OCI-LY1 (cell line): ENCODE data around the gene ST8SIA2.

Experiments
- EZH2 ChIP-seq: fragments of 200-600 bp; sonication (generic), shearing (Covaris generic); IDR thresholded peaks from 2 replicates; pipeline ENCODE4 v1.8.0; 2017; ENCODE audit warnings: borderline replicate concordance, mixed run types, mild to moderate bottlenecking, antibody characterized with exemption, low read length, moderate library complexity, mixed read lengths
- TF ChIP-seq, protein P1 (sequence below): fragments of 200-600 bp; sonication (generic), shearing (Covaris generic); IDR thresholded peaks from 2 replicates; pipeline ENCODE4 v1.5.1; 2017; ENCODE audit warnings: mild to moderate bottlenecking, antibody characterized with exemption, low read length, moderate library complexity, mixed read lengths

DNA sequence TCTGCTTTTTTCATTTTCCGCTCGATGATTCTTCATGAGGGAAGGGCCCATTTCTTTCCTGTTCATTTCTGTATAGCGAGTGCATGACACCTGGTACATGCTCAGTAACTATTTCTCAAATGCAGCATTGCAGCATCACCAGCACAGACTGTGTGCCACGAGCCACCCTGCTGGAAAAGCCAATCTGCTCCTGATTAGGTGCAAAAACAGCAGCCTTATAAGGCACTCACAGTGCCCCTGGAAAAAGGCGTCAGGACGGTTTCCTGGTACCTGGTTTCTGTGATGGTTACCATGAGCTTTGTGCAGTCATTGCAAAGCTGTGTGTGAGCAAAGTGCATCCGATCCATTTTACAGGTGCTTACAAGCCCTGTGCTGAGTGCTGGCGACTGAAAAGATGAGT lies 15.8 kb downstream of the ST8SIA2 start:
- TF ChIP-seq, protein P1, sequence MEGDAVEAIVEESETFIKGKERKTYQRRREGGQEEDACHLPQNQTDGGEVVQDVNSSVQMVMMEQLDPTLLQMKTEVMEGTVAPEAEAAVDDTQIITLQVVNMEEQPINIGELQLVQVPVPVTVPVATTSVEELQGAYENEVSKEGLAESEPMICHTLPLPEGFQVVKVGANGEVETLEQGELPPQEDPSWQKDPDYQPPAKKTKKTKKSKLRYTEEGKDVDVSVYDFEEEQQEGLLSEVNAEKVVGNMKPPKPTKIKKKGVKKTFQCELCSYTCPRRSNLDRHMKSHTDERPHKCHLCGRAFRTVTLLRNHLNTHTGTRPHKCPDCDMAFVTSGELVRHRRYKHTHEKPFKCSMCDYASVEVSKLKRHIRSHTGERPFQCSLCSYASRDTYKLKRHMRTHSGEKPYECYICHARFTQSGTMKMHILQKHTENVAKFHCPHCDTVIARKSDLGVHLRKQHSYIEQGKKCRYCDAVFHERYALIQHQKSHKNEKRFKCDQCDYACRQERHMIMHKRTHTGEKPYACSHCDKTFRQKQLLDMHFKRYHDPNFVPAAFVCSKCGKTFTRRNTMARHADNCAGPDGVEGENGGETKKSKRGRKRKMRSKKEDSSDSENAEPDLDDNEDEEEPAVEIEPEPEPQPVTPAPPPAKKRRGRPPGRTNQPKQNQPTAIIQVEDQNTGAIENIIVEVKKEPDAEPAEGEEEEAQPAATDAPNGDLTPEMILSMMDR = no peak
- no peak for TF ChIP-seq EZH2
